K562 (cell line): ENCODE results near the gene EHBP1L1. TPM values are rescaled to one million over a fixed set of nuclear protein-coding genes. Genes with fewer than 3 reads are reported as not detected.
A peak's percentile ranks its signal among the peaks of the same experiment; 100 is the strongest.

Experiments used
- BCOR ChIP-seq: fragments of 450-650 bp; IDR thresholded peaks from 2 replicates; pipeline ENCODE4 v1.6.1; 2016
- ETV5 ChIP-seq: sonication (generic); formaldehyde crosslinking; IDR thresholded peaks from 2 replicates; pipeline ENCODE4 v1.4.0; 2020; ENCODE audit warnings: low read depth, mild to moderate bottlenecking, missing genetic modification reagents
- FOSL1 ChIP-seq: fragments of 200-800 bp; sonication (Bioruptor generic); conservative IDR thresholded peaks from 2 replicates; pipeline ENCODE4 v1.6.1; 2016; ENCODE audit warnings: missing genetic modification characterization, missing compliant biosample characterization
- FUS ChIP-seq: fragments of 200-400 bp; formaldehyde crosslinking; optimal IDR thresholded peaks from 2 replicates; pipeline ENCODE3; 2017; ENCODE audit warnings: low read depth, low read length
- L3MBTL2 ChIP-seq: fragments of 450-650 bp; IDR thresholded peaks from 2 replicates; pipeline ENCODE4 v1.6.1; 2016; ENCODE audit warnings: mild to moderate bottlenecking, moderate library complexity
- MAZ ChIP-seq, 2 experiments: fragments of 450-650 bp in 1 of 2; sonication (generic) in 1 of 2; formaldehyde crosslinking; IDR thresholded peaks in 1 of 2; conservative IDR thresholded peaks in 1 of 2; 2 replicates each; pipeline versions ENCODE4 v1.4.0 to v1.5.0; 2020; ENCODE audit warnings: mild to moderate bottlenecking in 1 of 2, missing genetic modification reagents in 1 of 2
- NFXL1 ChIP-seq: fragments of 450-650 bp; formaldehyde crosslinking; IDR thresholded peaks from 2 replicates; pipeline ENCODE4 v1.4.0; 2021; ENCODE audit warnings: mild to moderate bottlenecking
- PHF21A ChIP-seq: fragments of 450-650 bp; IDR thresholded peaks from 2 replicates; pipeline ENCODE4 v1.6.1; 2017; ENCODE audit warnings: low read depth, borderline replicate concordance
- RB1 ChIP-seq: fragments of 450-650 bp; IDR thresholded peaks from 2 replicates; pipeline ENCODE4 v1.6.1; 2017; ENCODE audit warnings: low read depth, mild to moderate bottlenecking
- RBM22 ChIP-seq: fragments of 200-400 bp; formaldehyde crosslinking; IDR thresholded peaks from 2 replicates; pipeline ENCODE4 v1.6.1; 2018; ENCODE audit warnings: low read length, low read depth; ENCODE audit not compliant: poor library complexity, severe bottlenecking
- RBM34 ChIP-seq: fragments of 200-400 bp; formaldehyde crosslinking; IDR thresholded peaks from 2 replicates; pipeline ENCODE4 v1.6.1; 2018; ENCODE audit warnings: low read length, borderline replicate concordance; ENCODE audit not compliant: insufficient read depth
- RBM39 ChIP-seq: fragments of 200-400 bp; formaldehyde crosslinking; optimal IDR thresholded peaks from 2 replicates; pipeline ENCODE3; 2018; ENCODE audit warnings: low read depth, low read length
- TBP ChIP-seq: optimal IDR thresholded peaks from 2 replicates; pipeline ENCODE3; 2011; ENCODE audit warnings: low read depth, low read length, improper control_type of control experiment
- TGIF2 ChIP-seq: sonication (generic); formaldehyde crosslinking; IDR thresholded peaks from 2 replicates; pipeline ENCODE4 v1.8.1; 2022; ENCODE audit warnings: mild to moderate bottlenecking, missing genetic modification reagents, moderate library complexity
- ZFP36 ChIP-seq: fragments of 150-350 bp; IDR thresholded peaks from 2 replicates; pipeline ENCODE4 v1.6.1; 2018; ENCODE audit warnings: low read length, low read depth; ENCODE audit not compliant: partially characterized antibody
- ZNF76 ChIP-seq: fragments of 250-450 bp; sonication (Bioruptor Pico); IDR thresholded peaks from 2 replicates; pipeline ENCODE4 v1.4.0; 2020; ENCODE audit warnings: mild to moderate bottlenecking, moderate library complexity, borderline replicate concordance
- ZNF77 ChIP-seq: fragments of 250-450 bp; sonication (Bioruptor Pico); IDR thresholded peaks from 2 replicates; pipeline ENCODE4 v1.5.0; 2020
- polyA plus RNA-seq, 8 experiments: library from polyadenylated mRNA; depleted of rRNA in 4 of 8; stranded (reverse) in 5 of 8; unstranded in 3 of 8; fragments of >200 nt; fragmentation: Nextera tagmentation in 2 of 8; fragmentation: Illumina TruSeq in 1 of 8; extraction: Ambion mirVana in 2 of 8; extraction: Trizol in 1 of 8; gene quantifications; 2 replicates each; pipeline versions ENCODE4 v1.2.1 to v1.2.3, GENCODE V29; 2011 to 2014; ENCODE audit warnings: inconsistent platforms in 1 of 8, missing spikeins in 1 of 8
- total RNA-seq, 7 experiments: library from RNA; depleted of rRNA in 6 of 7; stranded (reverse); fragments of >200 nt in 6 of 7; fragmentation: Illumina TruSeq in 2 of 7; extraction: Trizol in 2 of 7; gene quantifications; 2 replicates each; pipeline versions ENCODE4 v1.2.1 to v1.2.3, GENCODE V29; 2011 to 2021; ENCODE audit warnings: low replicate concordance in 1 of 7
- TF ChIP-seq, protein P1 (sequence below), 2 experiments: fragments of 450-650 bp; conservative IDR thresholded peaks; 2 replicates each; pipeline ENCODE4 v1.6.1; 2017; ENCODE audit warnings: mild to moderate bottlenecking in 2 of 2, moderate library complexity in 2 of 2
- TF ChIP-seq, protein P2 (sequence below): fragments of 450-650 bp; formaldehyde crosslinking; IDR thresholded peaks from 2 replicates; pipeline ENCODE4 v1.4.0; 2022; ENCODE audit warnings: missing genetic modification characterization
- TF ChIP-seq, protein P3 (sequence below), 2 experiments: fragments of 150-350 bp in 1 of 2; IDR thresholded peaks; 2 replicates each; pipeline ENCODE4 v1.6.1; 2012 to 2016; ENCODE audit warnings: low read depth in 2 of 2, low read length in 2 of 2, mild to moderate bottlenecking in 1 of 2, moderate library complexity in 1 of 2
- TF ChIP-seq, protein P4 (sequence below): sonication (generic); formaldehyde crosslinking; IDR thresholded peaks from 2 replicates; pipeline ENCODE4 v1.8.0; 2022; ENCODE audit warnings: missing genetic modification reagents, mild to moderate bottlenecking, moderate library complexity, borderline replicate concordance

Gene EHBP1L1
- total and polyA plus RNA-seq, 9 of the 15 experiments (the other 6 are each of a cell fraction or from before 2014, with no cell fraction given): 0.03 to 87.1 (median 26.3) TPM

DNA sequence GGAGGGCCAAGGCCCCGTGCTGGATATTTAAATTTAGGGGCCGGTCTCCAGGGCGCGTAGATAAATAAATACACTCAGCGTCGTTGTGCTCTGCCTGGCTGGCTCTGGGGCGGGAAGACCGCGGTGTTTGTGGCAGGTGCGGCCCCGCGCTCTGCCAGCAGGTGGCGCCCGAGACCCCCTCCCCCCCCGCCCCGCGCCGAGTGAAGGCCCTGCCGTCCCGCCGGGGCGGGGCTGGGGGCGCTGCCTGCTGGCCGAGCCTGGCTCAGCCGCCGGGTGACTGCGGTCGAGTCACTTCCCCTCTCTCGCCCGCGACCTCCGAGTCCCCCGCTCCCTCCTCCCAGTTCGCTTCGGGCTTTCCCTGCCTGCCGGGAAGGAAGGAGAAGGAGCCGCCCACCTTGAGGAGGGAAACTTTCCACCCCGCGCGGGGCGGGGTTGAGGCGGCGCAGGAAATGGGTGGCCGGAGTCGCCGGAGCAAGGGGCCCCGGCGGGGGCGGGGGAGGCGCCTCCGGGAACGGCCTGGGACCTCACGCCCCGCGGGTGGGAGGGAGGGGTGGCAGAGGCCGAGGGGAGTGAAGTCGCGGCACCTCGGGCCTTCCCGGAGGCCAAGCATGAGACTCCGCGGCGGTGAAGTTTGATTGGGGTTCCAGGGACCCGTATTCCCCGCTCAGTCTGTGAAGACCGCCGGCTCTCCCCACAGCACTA lies 1.6 kb upstream of the EHBP1L1 start (continued):
- TF ChIP-seq ZNF76 (CRISPR knock-in tag) (no peak), MAZ (CRISPR knock-in tag; conservative IDR thresholded peaks at IDR 0.05 in 1 of 2, IDR thresholded peaks at IDR 0.05 in 1 of 2) (peak; percentile 96 to 99), TGIF2 (CRISPR knock-in tag) (peak; percentile 33; the same call in 1 of the 2 replicates), L3MBTL2 (peak; percentile 64; the same call in 1 of the 2 replicates), FOSL1 (tag) (peak; percentile 72), ZFP36 (peak; percentile 41), RBM39 (no peak), RBM22 (peak; percentile 67), RBM34 (no peak), ZNF77 (CRISPR knock-in tag) (no peak), ETV5 (CRISPR knock-in tag) (peak; percentile 76), TBP (peak; percentile 17), PHF21A (0 out of 2 replicates have a peak, but pooled peaks have one; percentile 8), RB1 (peak; percentile 96), BCOR (peak; percentile 9; the same call in 1 of the 2 replicates), FUS (peak; percentile 43), NFXL1 (CRISPR knock-in tag) (no peak)
- TF ChIP-seq, protein P1, sequence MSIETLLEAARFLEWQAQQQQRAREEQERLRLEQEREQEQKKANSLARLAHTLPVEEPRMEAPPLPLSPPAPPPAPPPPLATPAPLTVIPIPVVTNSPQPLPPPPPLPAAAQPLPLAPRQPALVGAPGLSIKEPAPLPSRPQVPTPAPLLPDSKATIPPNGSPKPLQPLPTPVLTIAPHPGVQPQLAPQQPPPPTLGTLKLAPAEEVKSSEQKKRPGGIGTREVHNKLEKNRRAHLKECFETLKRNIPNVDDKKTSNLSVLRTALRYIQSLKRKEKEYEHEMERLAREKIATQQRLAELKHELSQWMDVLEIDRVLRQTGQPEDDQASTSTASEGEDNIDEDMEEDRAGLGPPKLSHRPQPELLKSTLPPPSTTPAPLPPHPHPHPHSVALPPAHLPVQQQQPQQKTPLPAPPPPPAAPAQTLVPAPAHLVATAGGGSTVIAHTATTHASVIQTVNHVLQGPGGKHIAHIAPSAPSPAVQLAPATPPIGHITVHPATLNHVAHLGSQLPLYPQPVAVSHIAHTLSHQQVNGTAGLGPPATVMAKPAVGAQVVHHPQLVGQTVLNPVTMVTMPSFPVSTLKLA (conservative IDR thresholded peaks at IDR 0.05): peak; percentile 6 to 43; a peak in 1 of 4 replicates
- TF ChIP-seq, protein P2, sequence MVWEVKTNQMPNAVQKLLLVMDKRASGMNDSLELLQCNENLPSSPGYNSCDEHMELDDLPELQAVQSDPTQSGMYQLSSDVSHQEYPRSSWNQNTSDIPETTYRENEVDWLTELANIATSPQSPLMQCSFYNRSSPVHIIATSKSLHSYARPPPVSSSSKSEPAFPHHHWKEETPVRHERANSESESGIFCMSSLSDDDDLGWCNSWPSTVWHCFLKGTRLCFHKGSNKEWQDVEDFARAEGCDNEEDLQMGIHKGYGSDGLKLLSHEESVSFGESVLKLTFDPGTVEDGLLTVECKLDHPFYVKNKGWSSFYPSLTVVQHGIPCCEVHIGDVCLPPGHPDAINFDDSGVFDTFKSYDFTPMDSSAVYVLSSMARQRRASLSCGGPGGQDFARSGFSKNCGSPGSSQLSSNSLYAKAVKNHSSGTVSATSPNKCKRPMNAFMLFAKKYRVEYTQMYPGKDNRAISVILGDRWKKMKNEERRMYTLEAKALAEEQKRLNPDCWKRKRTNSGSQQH (CRISPR knock-in tag): no peak
- TF ChIP-seq, protein P3, sequence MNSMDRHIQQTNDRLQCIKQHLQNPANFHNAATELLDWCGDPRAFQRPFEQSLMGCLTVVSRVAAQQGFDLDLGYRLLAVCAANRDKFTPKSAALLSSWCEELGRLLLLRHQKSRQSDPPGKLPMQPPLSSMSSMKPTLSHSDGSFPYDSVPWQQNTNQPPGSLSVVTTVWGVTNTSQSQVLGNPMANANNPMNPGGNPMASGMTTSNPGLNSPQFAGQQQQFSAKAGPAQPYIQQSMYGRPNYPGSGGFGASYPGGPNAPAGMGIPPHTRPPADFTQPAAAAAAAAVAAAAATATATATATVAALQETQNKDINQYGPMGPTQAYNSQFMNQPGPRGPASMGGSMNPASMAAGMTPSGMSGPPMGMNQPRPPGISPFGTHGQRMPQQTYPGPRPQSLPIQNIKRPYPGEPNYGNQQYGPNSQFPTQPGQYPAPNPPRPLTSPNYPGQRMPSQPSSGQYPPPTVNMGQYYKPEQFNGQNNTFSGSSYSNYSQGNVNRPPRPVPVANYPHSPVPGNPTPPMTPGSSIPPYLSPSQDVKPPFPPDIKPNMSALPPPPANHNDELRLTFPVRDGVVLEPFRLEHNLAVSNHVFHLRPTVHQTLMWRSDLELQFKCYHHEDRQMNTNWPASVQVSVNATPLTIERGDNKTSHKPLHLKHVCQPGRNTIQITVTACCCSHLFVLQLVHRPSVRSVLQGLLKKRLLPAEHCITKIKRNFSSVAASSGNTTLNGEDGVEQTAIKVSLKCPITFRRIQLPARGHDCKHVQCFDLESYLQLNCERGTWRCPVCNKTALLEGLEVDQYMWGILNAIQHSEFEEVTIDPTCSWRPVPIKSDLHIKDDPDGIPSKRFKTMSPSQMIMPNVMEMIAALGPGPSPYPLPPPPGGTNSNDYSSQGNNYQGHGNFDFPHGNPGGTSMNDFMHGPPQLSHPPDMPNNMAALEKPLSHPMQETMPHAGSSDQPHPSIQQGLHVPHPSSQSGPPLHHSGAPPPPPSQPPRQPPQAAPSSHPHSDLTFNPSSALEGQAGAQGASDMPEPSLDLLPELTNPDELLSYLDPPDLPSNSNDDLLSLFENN (IDR thresholded peaks at IDR 0.05; ENCODE audit: low read depth in 2 of 2, low read length in 2 of 2): no peak
- TF ChIP-seq, protein P4, sequence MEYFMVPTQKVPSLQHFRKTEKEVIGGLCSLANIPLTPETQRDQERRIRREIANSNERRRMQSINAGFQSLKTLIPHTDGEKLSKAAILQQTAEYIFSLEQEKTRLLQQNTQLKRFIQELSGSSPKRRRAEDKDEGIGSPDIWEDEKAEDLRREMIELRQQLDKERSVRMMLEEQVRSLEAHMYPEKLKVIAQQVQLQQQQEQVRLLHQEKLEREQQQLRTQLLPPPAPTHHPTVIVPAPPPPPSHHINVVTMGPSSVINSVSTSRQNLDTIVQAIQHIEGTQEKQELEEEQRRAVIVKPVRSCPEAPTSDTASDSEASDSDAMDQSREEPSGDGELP (CRISPR knock-in tag): peak; percentile 85
